GM19397 (cell line): ENCODE results near the gene RTN4R.
"Not testable (repeated sequence)": the region's sequence is repeated elsewhere in the genome, so short reads cannot be mapped to it uniquely, and the experiment has no call there.

Source experiments
- ATAC-seq: cut with Tn5 transposase; IDR thresholded peaks from one replicate; pipeline ENCODE4 v1.9.1; 2021; ENCODE audit warnings: mild to moderate bottlenecking, moderate library complexity; ENCODE audit not compliant: unreplicated experiment

RTN4R gene

GRCh38 chr22:20289182-20290044 is 21.3 kb upstream of the RTN4R start:
- not testable (repeated sequence) for ATAC-seq

GRCh38 chr22:20286784-20287423 is 18.8 kb upstream of the RTN4R start:
- ATAC-seq: not testable (repeated sequence)

GRCh38 chr22:20286312-20286660 is 18.2 kb upstream of the RTN4R start:
- not testable (repeated sequence) for ATAC-seq

- ATAC-seq: not testable (repeated sequence)
These were observed 17.6 kb upstream of the RTN4R start for GRCh38 chr22:20285473-20286311.

- no peak for ATAC-seq
These were observed 16.5 kb upstream of the RTN4R start for GRCh38 chr22:20284471-20285086.

- no peak for ATAC-seq
These were observed 15.6 kb upstream of the RTN4R start for GRCh38 chr22:20283674-20284066.

GRCh38 chr22:20282901-20283673 is 15.0 kb upstream of the RTN4R start:
- no peak for ATAC-seq

- ATAC-seq: no peak
These were observed 13.8 kb upstream of the RTN4R start for GRCh38 chr22:20281891-20282290.

GRCh38 chr22:20281473-20281872 is 13.4 kb upstream of the RTN4R start:
- not testable (repeated sequence) for ATAC-seq

GRCh38 chr22:20280866-20281265 is 12.7 kb upstream of the RTN4R start:
- no peak for ATAC-seq

- not testable (repeated sequence) for ATAC-seq
These were observed 12.0 kb upstream of the RTN4R start for GRCh38 chr22:20280163-20280562.

- no peak for ATAC-seq
These were observed 11.6 kb upstream of the RTN4R start for GRCh38 chr22:20279662-20280134.

GRCh38 chr22:20278726-20279490 is 10.8 kb upstream of the RTN4R start:
- not testable (repeated sequence) for ATAC-seq

- not testable (repeated sequence) for ATAC-seq
These were observed 10.0 kb upstream of the RTN4R start for GRCh38 chr22:20277936-20278635.

- no peak for ATAC-seq
These were observed 8.3 kb upstream of the RTN4R start for GRCh38 chr22:20276468-20276867.

GRCh38 chr22:20275836-20276235 is 7.7 kb upstream of the RTN4R start:
- ATAC-seq: no peak

- ATAC-seq: not testable (repeated sequence)
These were observed 7.2 kb upstream of the RTN4R start for GRCh38 chr22:20275325-20275724.

GRCh38 chr22:20274374-20274773 is 6.3 kb upstream of the RTN4R start:
- ATAC-seq: not testable (repeated sequence)

GRCh38 chr22:20273758-20274181 is 5.7 kb upstream of the RTN4R start:
- ATAC-seq: no peak
